A549 (cell line): ENCODE measurements around the gene MIR17HG.

Experiments
- CTCF ChIP-seq: fragments of >200 bp; sonication (Bioruptor Twin); formaldehyde crosslinking; IDR thresholded peaks from 3 replicates; pipeline ENCODE4 v1.5.1; 2016
- POLR2A ChIP-seq: IDR thresholded peaks from 2 replicates; pipeline ENCODE4 v1.6.1; 2012; ENCODE audit warnings: mild to moderate bottlenecking, low read length

DNA sequence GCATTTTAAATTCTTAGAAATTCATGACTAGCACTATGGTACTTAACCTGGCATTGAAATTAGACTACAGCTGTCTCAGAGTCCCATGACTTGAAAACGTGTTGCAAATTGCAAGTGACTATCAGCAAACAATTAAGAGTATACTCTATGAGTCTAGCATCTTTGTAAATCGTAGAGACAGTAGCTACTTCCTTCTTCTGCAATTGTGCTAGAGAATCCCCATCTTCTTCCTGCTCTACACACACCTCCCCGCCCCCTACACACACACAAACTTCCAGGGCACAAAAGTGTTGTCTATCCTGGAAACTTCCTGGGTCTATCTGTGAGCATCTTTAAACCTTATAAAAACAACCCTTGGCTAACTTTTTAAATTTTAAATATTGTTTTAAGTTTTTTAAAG, 35.2 kb upstream of the MIR17HG start:
- TF ChIP-seq CTCF (no peak), POLR2A (no peak)
